Stomach (tissue), 9 donors: ENCODE results near the gene ISG20. TPM values are rescaled to one million over a fixed set of nuclear protein-coding genes. Genes with fewer than 3 reads are reported as not detected.

Experiments used
- DNase-seq, 2 donors: peaks; one replicate each; pipeline versions ENCODE4 v3.0.0 to v3.0.0-alpha.2; 2013 to 2019
- H3K27ac ChIP-seq, 5 donors: fragments of 200-600 bp in 4 of 5; sonication (generic) in 4 of 5; one replicate each; pipeline ENCODE4 v1.5.1; 2013 to 2019; ENCODE audit warnings: mild to moderate bottlenecking in 1 of 5, moderate library complexity in 1 of 5
- H3K27me3 ChIP-seq, 3 donors: fragments of 200-600 bp; sonication (generic); one replicate each; pipeline ENCODE4 v1.5.1; 2017 to 2019; ENCODE audit warnings: mixed run types in 1 of 3
- H3K36me3 ChIP-seq, 4 donors: fragments of 200-600 bp; sonication (generic); 1 replicate in 3 of 4; 2 replicates in 1 of 4; pipeline ENCODE4 v1.5.1; 2016 to 2019
- H3K4me1 ChIP-seq, 4 donors: fragments of 200-600 bp; sonication (generic); one replicate each; pipeline ENCODE4 v1.5.1; 2016 to 2019
- H3K4me3 ChIP-seq, 4 donors: fragments of 200-600 bp; sonication (generic) in 3 of 4; one replicate each; pipeline ENCODE4 v1.5.1; 2016 to 2019; ENCODE audit warnings: mild to moderate bottlenecking in 1 of 4
- H3K9me3 ChIP-seq, 4 donors: fragments of 200-600 bp; sonication (generic); one replicate each; pipeline ENCODE4 v1.5.1; 2016 to 2019
- CTCF ChIP-seq, 7 experiments: fragments of 450-650 bp in 4 of 7; fragments of 200-600 bp in 3 of 7; sonication (generic) in 3 of 7; IDR thresholded peaks; one replicate each; pipeline ENCODE4 v1.5.1; 2016 to 2019; ENCODE audit warnings: antibody characterized with exemption in 7 of 7, control low read depth in 2 of 7, mild to moderate bottlenecking in 1 of 7
- EP300 ChIP-seq: sonication (generic); formaldehyde crosslinking; IDR thresholded peaks from one replicate; pipeline ENCODE4 v1.6.1; 2017; ENCODE audit warnings: antibody characterized with exemption
- POLR2A ChIP-seq, 4 donors: fragments of 450-650 bp; IDR thresholded peaks; one replicate each; pipeline ENCODE4 v1.6.1; 2016; ENCODE audit warnings: antibody characterized with exemption in 4 of 4, control low read depth in 2 of 4, mild to moderate bottlenecking in 1 of 4, moderate library complexity in 1 of 4
- POLR2AphosphoS5 ChIP-seq, 3 donors: sonication (generic); formaldehyde crosslinking; IDR thresholded peaks; one replicate each; pipeline ENCODE4 v1.6.1; 2016; ENCODE audit warnings: antibody characterized with exemption in 3 of 3
- WGBS, 5 donors: extraction: QIAGEN DNeasy Blood & Tissue Kit in 3 of 5; methylation state at CpG; one replicate each; pipeline versions ENCODE4 v1.1.5 to v1.1.7; 2013 to 2018; 5-methylcytosine and 5-hydroxymethylcytosine counted together
- intact Hi-C: fragments of 100-400 bp; cut with DNase I; formaldehyde crosslinking; loops from one replicate; pipeline ENCODE4 v1.15.1; 2023; ENCODE audit warnings: low total_unique reads
- polyA plus RNA-seq, 3 donors: library from polyadenylated mRNA; stranded (reverse); fragments of 200-250 nt; gene quantifications; one replicate each; pipeline ENCODE4 v1.2.3, GENCODE V29; 2013
- small RNA-seq, 4 donors: library from RNA; depleted of rRNA; stranded (forward); fragments of <200 nt; gene quantifications; one replicate each; pipeline ENCODE3, GENCODE V24; 2016
- total RNA-seq, 5 donors: library from RNA; depleted of rRNA; stranded (reverse); fragments of >200 nt; gene quantifications; one replicate each; pipeline versions ENCODE4 v1.1.0 to v1.2.3, GENCODE V29; 2014 to 2016
- donor health status: healthy with polysubstance abuse.
- donor health status: Bipolar disorder and iron deficiency.
- donor health status: healthy.

ISG20 gene
- total and polyA plus RNA-seq, 8 donors = 15.6 to 137 (median 73.9) TPM

GRCh38 chr15:88703533-88703932 lies 64.7 kb downstream of the ISG20 start:
- no peak overlapping the region for H3K27ac ChIP-seq
- H3K4me1 ChIP-seq = peaks cover 7 to 15% (median 14%) of the 10 kb centered on the region in 4 donors
- intact Hi-C loops = no loop called here
- DNase-seq = no peak
- H3K36me3 ChIP-seq = no peaks in the 10 kb centered on the region
- TF ChIP-seq EP300 = no peak
- TF ChIP-seq POLR2AphosphoS5 (IDR thresholded peaks at IDR 0.05) = no peak
- TF ChIP-seq CTCF (IDR thresholded peaks at IDR 0.05) = no peak
- no peak for TF ChIP-seq POLR2A (IDR thresholded peaks at IDR 0.05)
- peaks cover 0 to 27% (median 20%) of the 10 kb centered on the region in 3 donors for H3K27me3 ChIP-seq
- no peak overlapping the region for H3K4me3 ChIP-seq
- 80 to 90% (median 87%) methylated on average over 5 of the region's 5 CpGs for WGBS, 5 donors
- no peaks in the 10 kb centered on the region for H3K9me3 ChIP-seq

DNA sequence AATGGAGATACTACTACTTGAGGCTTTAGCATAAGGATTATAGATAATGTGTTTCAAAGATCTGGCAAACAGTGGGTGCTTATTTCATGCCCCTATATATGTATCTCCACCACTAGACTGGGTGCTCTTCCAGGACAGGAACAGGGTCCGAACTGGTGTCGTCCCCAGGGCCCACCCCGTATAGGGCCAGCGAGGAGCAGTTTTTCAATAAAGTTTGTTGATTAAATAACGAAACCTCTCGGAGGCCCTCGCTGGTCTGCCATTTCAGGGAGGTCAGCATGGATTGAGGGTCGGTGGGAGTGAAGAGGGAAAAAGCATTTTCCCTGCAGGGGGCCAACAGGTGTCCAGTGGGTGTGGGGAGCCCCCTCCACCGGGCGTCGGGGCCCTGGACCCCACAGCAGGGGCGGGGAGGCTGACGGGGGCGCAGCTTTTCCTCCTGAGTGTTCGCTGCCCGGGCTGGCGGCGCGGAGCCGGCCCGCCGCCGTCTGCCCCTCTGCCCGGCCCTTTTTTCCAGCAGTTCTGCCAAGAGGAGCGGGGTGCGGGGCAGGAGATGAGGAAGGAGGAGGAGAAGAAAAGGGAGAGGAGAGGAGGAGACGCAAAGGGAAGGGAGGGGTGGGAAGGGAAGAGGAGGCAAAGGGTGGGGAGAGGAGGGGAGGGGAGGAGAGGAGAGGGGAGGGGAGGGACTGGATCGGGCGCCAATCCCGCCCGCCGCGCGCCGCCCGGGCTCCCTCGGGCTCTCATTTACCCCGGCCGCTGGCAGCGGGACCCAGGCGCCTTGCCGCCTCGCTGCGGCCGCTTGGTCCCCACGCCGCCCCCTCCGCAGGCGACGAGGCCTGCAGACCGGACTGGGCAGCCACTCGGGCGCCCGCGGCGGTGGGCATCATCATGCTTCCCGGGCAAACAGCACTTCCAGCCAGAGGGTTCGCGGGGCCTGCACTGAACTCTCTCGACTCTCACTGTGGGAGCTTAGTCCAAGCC lies 66.3 kb downstream of the ISG20 start:
- peaks cover 7 to 15% (median 14%) of the 10 kb centered on the region in 4 donors for H3K4me1 ChIP-seq
- no peaks in the 10 kb centered on the region for H3K36me3 ChIP-seq
- 3 to 7% (median 4%) methylated on average over 26 to 60 of the region's 60 CpGs for WGBS, 5 donors
- H3K9me3 ChIP-seq = no peaks in the 10 kb centered on the region
- peak overlapping the region in 3 of 5 donors; percentile 33 to 76 (median 52) for H3K27ac ChIP-seq
- H3K27me3 ChIP-seq = peaks cover 0 to 40% (median 28%) of the 10 kb centered on the region in 3 donors
- no peak for TF ChIP-seq POLR2AphosphoS5 (IDR thresholded peaks at IDR 0.05)
- no peak for TF ChIP-seq CTCF (IDR thresholded peaks at IDR 0.05)
- no peak for TF ChIP-seq POLR2A (IDR thresholded peaks at IDR 0.05)
- no peak for TF ChIP-seq EP300
- intact Hi-C loops = no loop called here
- peak; percentile 41 to 81 for DNase-seq
- H3K4me3 ChIP-seq = peak overlapping the region; percentile 53 to 57 (median 54)

GRCh38 chr15:88705769-88706165 lies 67.0 kb downstream of the ISG20 start:
- intact Hi-C loops = no loop called here
- 64 to 77% (median 71%) methylated on average over 11 of the region's 11 CpGs for WGBS, 5 donors
- Histone ChIP-seq H3K4me3 (peak overlapping the region; percentile 53 to 57 (median 54)), H3K9me3 (no peaks in the 10 kb centered on the region), H3K4me1 (peaks cover 7 to 15% (median 14%) of the 10 kb centered on the region in 4 donors), H3K27me3 (peaks cover 0 to 45% (median 32%) of the 10 kb centered on the region in 3 donors), H3K36me3 (no peaks in the 10 kb centered on the region), H3K27ac (peak overlapping the region in 2 of 5 donors; percentile 52 to 76)
- TF ChIP-seq POLR2A (IDR thresholded peaks at IDR 0.05) (no peak), EP300 (no peak), CTCF (IDR thresholded peaks at IDR 0.05) (no peak), POLR2AphosphoS5 (IDR thresholded peaks at IDR 0.05) (no peak)
- no peak for DNase-seq

Small RNAs within 50 kb of the gene (small RNA-seq; reads per million reads assigned to genes)
- 0 to 1.1 (median 0.18) reads per million in 4 donors for gene MIR1179
- gene MIR7-2 = 0 to 0.60 (median 0.15) reads per million in 4 donors

Other genes starting within 250 kb of the ISG20 start
- gene MRPL46, start 171.6 kb upstream of the ISG20 start, total RNA-seq = 10 to 100 TPM; 18.4 to 61.2 (median 19.9) TPM
- gene MRPL46, start 171.6 kb upstream of the ISG20 start, polyA plus RNA-seq = 10 to 100 TPM; 36.7 to 41.2 (median 40.6) TPM
- gene MRPS11, start 171.3 kb upstream of the ISG20 start, total RNA-seq = 10 to 100 TPM; 14.3 to 85.5 (median 31.0) TPM
- 10 to 100 TPM; 43.1 to 59.3 (median 44.6) TPM for gene MRPS11, start 171.3 kb upstream of the ISG20 start, polyA plus RNA-seq
- 10 to 100 TPM in 1 of 5 donors, 1 to 10 TPM in 4; 2.3 to 11.6 (median 7.1) TPM for gene DET1, start 92.3 kb upstream of the ISG20 start, total RNA-seq
- gene DET1, start 92.3 kb upstream of the ISG20 start, polyA plus RNA-seq = 1 to 10 TPM; 2.2 to 3.1 (median 2.2) TPM
- gene AEN, start 17.7 kb upstream of the ISG20 start, total RNA-seq = 10 to 100 TPM in 4 of 5 donors, 1 to 10 TPM in 1; 1.8 to 35.3 (median 19.9) TPM
- gene AEN, start 17.7 kb upstream of the ISG20 start, polyA plus RNA-seq = 10 to 100 TPM in 2 of 3 donors, 1 to 10 TPM in 1; 9.6 to 16.1 (median 12.1) TPM
- 1 to 10 TPM in 1 of 5 donors, under 1 TPM in 2, not detected in 2; under 0.01 to 2.0 (median 0.72) TPM for gene ACAN, start 164.4 kb downstream of the ISG20 start, total RNA-seq
- under 1 TPM in 1 of 3 donors, not detected in 2; 0.08 TPM for gene ACAN, start 164.4 kb downstream of the ISG20 start, polyA plus RNA-seq